ENCODE measurements around the gene ANGEL1. TPM values are rescaled to one million over a fixed set of nuclear protein-coding genes. Genes with fewer than 3 reads are reported as not detected.

The ANGEL1 gene
- total and polyA plus RNA-seq, 2 of the 8 experiments (the other 6 are each of a cell fraction or from before 2014, with no cell fraction given): 26.8 to 27.2 TPM

DNA sequence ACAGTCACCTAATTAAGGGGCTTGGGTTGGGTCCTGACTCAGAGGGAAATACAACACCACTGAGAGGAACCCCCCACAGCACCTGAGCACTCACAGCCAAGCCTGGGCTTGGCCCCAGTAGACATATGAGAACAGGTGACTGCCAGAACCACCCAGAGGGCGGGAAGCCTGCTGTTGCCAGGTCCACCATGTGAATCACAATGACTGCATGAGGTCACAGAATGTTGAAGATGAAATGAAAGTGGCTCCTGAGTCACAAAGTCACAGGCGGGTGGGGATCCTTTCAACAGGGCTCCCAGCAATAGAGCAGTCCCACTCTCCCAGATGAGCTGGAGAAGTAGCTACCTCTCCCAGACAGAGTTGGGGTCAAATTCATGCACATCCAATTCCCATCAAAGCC lies 13.4 kb upstream of the ANGEL1 start, which contains the start of gene LRRC74A:
Gene LRRC74A, plus strand, starts transcription at position 287 of the 400 bp plus-strand sequence. CDS start 290 bp downstream, outside the sequence.
- Histone ChIP-seq H2AK5ac (ENCODE audit: low read depth, low read length) (no peak within 1 kb of the TSS), H3K4me3 (ENCODE audit: extremely low read depth in 1 of 4, insufficient read depth in 2 of 4, low read depth in 3 of 4, low read length in 4 of 4) (no peak within 1 kb of the TSS), H3K14ac (ENCODE audit: insufficient read length) (no peak within 1 kb of the TSS), H3K4ac (replicated peaks; ENCODE audit: insufficient read length, low read depth, low read length) (no peak within 1 kb of the TSS), H3K27ac (ENCODE audit: low read depth, low read length) (no peak within 1 kb of the TSS), H3K18ac (ENCODE audit: extremely low read depth, low read length) (no peak within 1 kb of the TSS), H2BK15ac (ENCODE audit: low read length) (no peak within 1 kb of the TSS), H4K5ac (ENCODE audit: insufficient read length, low read depth, low read length) (no peak within 1 kb of the TSS), H2AFZ (ENCODE audit: low read length) (no peak within 1 kb of the TSS), H3K36me3 (ENCODE audit: control insufficient read depth in 2 of 4, insufficient read depth in 4 of 4, low read length in 3 of 4) (no peaks in the 10 kb centered on the region), H3K4me2 (ENCODE audit: insufficient read depth in 1 of 2, low read depth in 2 of 2, low read length in 2 of 2) (no peak within 1 kb of the TSS), H2BK20ac (ENCODE audit: low read length) (no peak within 1 kb of the TSS), H3K27me3 (replicated peaks in 1 of 4; ENCODE audit: control insufficient read depth in 3 of 4, extremely low read depth in 1 of 4, insufficient read depth in 3 of 4, low read length in 3 of 4) (no peaks in the 10 kb centered on the region), H4K20me1 (replicated peaks in 1 of 2; ENCODE audit: control insufficient read depth in 1 of 2, insufficient read depth in 2 of 2, low read length in 2 of 2) (no peaks in the 10 kb centered on the region), H2BK5ac (ENCODE audit: low read depth, low read length) (no peak within 1 kb of the TSS), H4K8ac (ENCODE audit: extremely low read depth, insufficient read depth, low read length) (no peak within 1 kb of the TSS), H3K9me3 (ENCODE audit: insufficient read depth in 2 of 2, low read depth in 1 of 2, low read length in 1 of 2) (peaks cover 2 to 4% of the 10 kb centered on the region in 2 experiments; a peak in 2 of 4 replicates), H2BK120ac (replicated peaks; ENCODE audit: low read depth, low read length) (no peak within 1 kb of the TSS), H3K4me1 (replicated peaks in 1 of 4; ENCODE audit: control insufficient read depth in 3 of 4, insufficient read depth in 4 of 4, low read length in 3 of 4) (peaks cover 0 to 22% (median 9%) of the 10 kb centered on the region in 4 experiments; a peak in 5 of 7 replicates), H4K91ac (replicated peaks; ENCODE audit: insufficient read length, low read length) (no peak within 1 kb of the TSS), H3K79me1 (ENCODE audit: low read depth, low read length) (no peaks in the 10 kb centered on the region), H2BK12ac (ENCODE audit: low read depth, low read length) (no peak within 1 kb of the TSS), H3K23me2 (ENCODE audit: low read depth, low read length) (no peaks in the 10 kb centered on the region), H3K23ac (ENCODE audit: insufficient read length) (no peak within 1 kb of the TSS), H3K79me2 (ENCODE audit: control insufficient read depth in 1 of 2, insufficient read depth in 2 of 2, low read length in 2 of 2) (no peaks in the 10 kb centered on the region), H3K56ac (replicated peaks; ENCODE audit: insufficient read length, low read depth, low read length) (no peak within 1 kb of the TSS), H3K9ac (replicated peaks in 1 of 4; ENCODE audit: extremely low read depth in 1 of 4, low read depth in 3 of 4, low read length in 3 of 4) (no peak within 1 kb of the TSS)
- DNase-seq (ENCODE audit: low read depth in 1 of 2, low spot score in 2 of 2) (no peak), FAIRE-seq (no peak)
- POLR2A ChIA-PET (ENCODE audit: partially characterized antibody): interaction anchor here (1.4 kb wide), 1 partner anchor 14 kb away, joined by 3 read pairs; the partner anchor contains the start of gene ANGEL1
- 80% methylated on average over 2 of the region's 2 CpGs; no CpG with 5 or more reads in 1 of the 2 experiments for WGBS, 2 experiments (ENCODE audit: extremely low coverage in 1 of 2, insufficient coverage in 1 of 2, insufficient read length in 1 of 2, insufficient replicate concordance in 2 of 2, low coverage in 1 of 2, low lambda C conversion rate in 2 of 2, missing lambda C conversion rate in 1 of 2)
- CTCF ChIA-PET (ENCODE audit: partially characterized antibody): no interaction called here
- TF ChIP-seq, protein P1, sequence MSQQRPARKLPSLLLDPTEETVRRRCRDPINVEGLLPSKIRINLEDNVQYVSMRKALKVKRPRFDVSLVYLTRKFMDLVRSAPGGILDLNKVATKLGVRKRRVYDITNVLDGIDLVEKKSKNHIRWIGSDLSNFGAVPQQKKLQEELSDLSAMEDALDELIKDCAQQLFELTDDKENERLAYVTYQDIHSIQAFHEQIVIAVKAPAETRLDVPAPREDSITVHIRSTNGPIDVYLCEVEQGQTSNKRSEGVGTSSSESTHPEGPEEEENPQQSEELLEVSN (IDR thresholded peaks at IDR 0.05): peak; percentile 84
- no peak for TF ChIP-seq PHF8 (conservative IDR thresholded peaks at IDR 0.05; ENCODE audit: low read depth, low read length)
- TF ChIP-seq KDM4A (IDR thresholded peaks at IDR 0.05; ENCODE audit: low read depth, low read length, severe bottlenecking): no peak
- TF ChIP-seq CHD2 (IDR thresholded peaks at IDR 0.05; ENCODE audit: low read length): no peak
- TF ChIP-seq FOSL1 (IDR thresholded peaks at IDR 0.05; ENCODE audit: insufficient read depth, low read depth, low read length): no peak
- TF ChIP-seq YY1 (IDR thresholded peaks at IDR 0.05; ENCODE audit: low read depth, low read length): no peak
- no peak for TF ChIP-seq SAP30 (IDR thresholded peaks at IDR 0.05; ENCODE audit: insufficient read depth, insufficient replicate concordance, low read length)
- TF ChIP-seq GTF2F1 (IDR thresholded peaks at IDR 0.05; ENCODE audit: borderline replicate concordance, low read depth, low read length): no peak
- TF ChIP-seq MAFK (IDR thresholded peaks at IDR 0.05; ENCODE audit: low read depth, low read length): no peak
- no peak for TF ChIP-seq ASH2L (IDR thresholded peaks at IDR 0.05; ENCODE audit: low read length)
- TF ChIP-seq EP300 (IDR thresholded peaks at IDR 0.05; ENCODE audit: borderline replicate concordance in 1 of 2, low read depth in 2 of 2, low read length in 2 of 2): no peak
- TF ChIP-seq, protein P2, sequence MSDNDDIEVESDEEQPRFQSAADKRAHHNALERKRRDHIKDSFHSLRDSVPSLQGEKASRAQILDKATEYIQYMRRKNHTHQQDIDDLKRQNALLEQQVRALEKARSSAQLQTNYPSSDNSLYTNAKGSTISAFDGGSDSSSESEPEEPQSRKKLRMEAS (IDR thresholded peaks at IDR 0.05): 0 out of 2 replicates have a peak, but pooled peaks have one; percentile 25
- no peak for TF ChIP-seq CBX8 (IDR thresholded peaks at IDR 0.05; ENCODE audit: borderline replicate concordance, low read depth, low read length)

Data from H1 (cell line).